OCI-M2 (cell line): ENCODE results near the gene SERPINA1.
"Not testable (repeated sequence)": the region's sequence is repeated elsewhere in the genome, so short reads cannot be mapped to it uniquely, and the experiment has no call there.

Source experiments
- DNase-seq: peaks from one replicate; lab custom pipeline; 2025; ENCODE audit not compliant: unreplicated experiment; lab: John Stamatoyannopoulos, UW

SERPINA1 gene

GRCh38 chr14:94349276-94349675 lies 39.1 kb downstream of the SERPINA1 start:
- no peak for DNase-seq

DNA sequence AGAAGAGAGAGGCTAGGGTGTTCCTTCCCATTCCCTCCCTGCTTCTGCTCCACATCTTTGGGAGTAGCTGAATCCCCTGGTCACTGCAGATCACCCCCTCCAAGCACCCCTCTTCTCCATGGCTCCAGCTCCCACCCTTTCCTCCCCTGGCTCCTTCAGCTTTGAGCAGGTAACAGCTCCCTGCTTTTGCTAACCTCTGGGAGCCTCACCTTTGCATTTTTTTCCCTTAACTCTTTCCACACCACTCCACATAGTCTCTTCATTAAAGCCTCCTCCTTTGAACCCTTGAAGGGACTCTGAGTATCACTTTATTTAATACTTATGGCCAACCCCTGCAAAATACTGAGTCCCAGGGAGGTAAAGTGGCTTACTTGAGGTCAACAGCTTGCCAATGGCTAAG lies 39.6 kb downstream of the SERPINA1 start:
- DNase-seq: no peak

GRCh38 chr14:94346841-94347240 lies 41.6 kb downstream of the SERPINA1 start:
- DNase-seq: no peak

DNA sequence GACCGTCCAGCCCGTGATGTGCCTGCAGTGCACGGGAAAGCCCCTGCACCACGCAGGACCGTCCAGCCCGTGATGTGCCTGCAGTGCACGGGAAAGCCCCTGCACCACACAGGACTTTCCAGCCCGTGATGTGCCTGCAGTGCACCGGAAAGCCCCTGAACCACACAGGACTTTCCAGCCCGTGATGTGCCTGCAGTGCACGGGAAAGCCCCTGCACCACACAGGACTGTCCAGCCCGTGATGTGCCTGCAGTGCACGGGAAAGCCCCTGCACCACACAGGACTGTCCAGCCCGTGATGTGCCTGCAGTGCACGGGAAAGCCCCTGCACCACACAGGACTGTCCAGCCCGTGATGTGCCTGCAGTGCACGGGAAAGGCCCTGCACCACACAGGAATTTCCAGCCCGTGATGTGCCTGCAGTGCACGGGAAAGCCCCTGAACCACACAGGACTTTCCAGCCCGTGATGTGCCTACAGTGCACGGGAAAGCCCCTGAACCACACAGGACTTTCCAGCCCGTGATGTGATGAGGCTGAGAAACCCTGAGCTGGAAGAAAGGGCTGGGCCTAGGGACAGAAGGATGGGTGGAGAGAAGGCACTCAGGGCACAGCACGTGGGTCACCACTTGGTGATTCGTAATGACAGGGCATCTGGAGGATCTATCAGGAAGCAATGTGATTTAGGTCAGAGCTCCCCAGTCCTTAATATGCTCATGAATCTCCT lies 42.2 kb downstream of the SERPINA1 start:
- not testable (repeated sequence) for DNase-seq

- DNase-seq: no peak
These were observed 42.9 kb downstream of the SERPINA1 start for GRCh38 chr14:94345344-94346064.

DNA sequence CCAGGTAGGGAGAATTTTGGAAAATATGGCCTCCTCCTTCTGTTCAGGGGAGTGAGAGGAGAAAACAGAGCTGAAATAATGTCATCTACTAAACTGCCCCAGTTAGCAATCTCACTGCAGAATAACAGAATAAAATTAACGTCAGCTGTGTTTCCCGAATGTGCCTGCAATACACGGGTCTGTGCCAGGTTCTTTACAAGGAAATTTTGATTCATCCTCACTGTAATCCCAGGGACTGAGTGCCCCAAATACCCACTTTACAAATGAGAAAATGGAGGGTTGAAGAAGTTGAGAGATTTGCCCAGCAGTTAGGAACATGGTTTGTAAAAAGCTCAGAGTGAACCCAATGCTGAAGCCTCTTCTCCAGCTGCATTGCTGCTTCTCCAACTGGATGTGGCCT lies 44.0 kb downstream of the SERPINA1 start:
- no peak for DNase-seq

DNA sequence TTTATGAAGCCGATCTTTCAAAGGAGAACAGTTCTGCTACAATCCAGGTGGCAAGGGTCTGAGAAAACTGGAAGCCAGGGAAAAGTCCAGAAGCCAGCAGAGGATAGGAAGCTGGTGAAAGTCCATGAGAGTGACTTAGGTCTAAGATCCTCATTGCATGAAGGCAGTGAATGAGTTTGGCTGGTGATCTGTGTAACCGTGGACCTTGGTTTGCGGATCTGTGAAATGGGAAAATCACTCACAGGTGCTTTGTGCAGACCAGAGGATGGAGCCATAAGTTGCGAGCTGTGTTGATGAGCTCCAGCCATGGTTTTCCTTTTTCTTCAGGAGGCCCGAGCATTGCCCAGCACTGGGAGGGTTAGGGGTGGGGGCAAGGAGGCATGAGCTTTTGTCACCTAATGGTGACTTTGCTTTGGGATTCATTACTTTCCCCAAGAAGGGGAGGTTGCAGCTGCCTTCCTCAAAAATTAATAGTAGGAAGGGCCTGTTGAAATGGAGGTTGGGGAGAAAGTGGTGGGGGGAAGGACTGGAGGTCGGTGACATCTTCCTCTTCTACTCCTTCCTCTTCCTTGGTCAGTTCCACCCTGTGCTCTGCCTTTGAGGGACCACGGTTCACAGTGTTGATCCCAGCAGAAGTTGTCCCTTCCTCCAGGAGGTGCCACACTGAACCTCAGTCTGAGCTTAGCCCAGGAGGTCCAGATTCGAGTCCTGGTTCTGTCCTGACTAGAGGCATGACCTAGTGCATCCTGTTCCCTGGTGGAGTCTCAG lies 45.0 kb downstream of the SERPINA1 start:
- DNase-seq: no peak

DNA sequence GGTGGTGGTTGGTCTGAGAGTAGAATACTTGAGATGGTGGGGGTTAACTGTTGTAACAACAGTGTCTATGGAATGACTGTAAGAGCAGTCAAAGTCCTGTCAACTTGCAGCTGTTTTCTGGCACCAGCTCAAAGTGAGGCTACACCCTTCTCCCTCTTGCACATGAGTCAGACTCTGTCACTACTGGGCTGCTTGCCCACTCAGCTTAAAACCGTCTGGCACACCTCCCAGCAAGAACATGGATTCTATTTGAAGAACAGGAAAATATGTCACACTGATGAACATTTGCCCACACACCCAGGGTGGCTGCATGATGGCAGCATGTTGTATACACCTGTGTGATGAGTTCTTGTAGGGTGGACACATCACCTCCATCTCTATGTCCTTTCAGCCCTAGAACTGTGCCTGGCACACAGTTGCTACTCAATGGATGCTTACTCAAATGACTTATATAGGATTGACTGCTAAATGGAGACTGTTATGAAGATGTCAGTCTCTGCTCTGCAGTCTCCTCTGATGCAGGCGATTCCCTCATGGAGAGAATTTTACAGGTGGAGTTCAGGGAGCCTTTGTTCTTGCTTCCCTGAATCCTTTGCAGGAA lies 46.0 kb downstream of the SERPINA1 start:
- no peak for DNase-seq

- no peak for DNase-seq
These were observed 46.6 kb downstream of the SERPINA1 start for GRCh38 chr14:94341656-94342333.

DNA sequence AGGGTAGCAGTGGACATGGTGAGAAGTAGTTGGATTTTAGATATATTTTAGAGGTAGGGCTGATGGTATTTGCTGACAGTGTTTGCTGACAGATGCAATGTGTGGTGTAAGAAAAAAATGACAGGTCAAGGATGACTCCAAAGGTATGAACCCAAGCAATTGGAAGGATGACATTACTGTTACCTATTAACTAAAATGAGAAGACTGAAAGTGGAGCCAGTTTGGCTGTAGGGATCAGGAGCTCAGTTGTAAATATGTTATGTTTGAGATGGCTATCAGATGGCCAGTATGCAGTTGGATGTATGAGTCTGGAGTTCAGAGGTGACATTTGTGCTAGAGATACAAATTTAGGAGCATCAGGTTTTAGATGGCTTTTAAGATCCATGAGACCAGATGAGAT lies 47.9 kb downstream of the SERPINA1 start:
- DNase-seq: no peak

- DNase-seq: no peak
These were observed 50.4 kb downstream of the SERPINA1 start for GRCh38 chr14:94338023-94338422.

DNA sequence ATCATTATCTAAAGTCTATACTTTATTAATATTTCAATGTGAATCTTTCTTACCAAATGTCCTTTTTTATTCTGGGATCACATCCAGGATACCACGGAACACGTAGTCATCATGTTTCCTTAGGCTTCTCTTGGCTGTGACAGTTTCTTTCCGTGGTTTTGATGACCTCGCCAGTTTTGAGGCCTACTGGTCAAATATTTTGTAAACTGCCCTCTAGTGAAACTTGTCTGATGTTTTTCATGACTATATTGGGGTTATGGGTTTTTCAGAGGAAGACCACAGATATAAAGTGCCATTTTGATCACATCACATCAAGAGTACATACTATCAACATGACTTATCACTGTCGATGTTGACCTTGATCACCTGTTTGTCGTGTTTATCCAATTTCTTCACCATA lies 51.1 kb downstream of the SERPINA1 start:
- no peak for DNase-seq

- no peak for DNase-seq
These were observed 53.5 kb downstream of the SERPINA1 start for GRCh38 chr14:94334872-94335271.

- DNase-seq: no peak
These were observed 55.8 kb downstream of the SERPINA1 start for GRCh38 chr14:94332587-94332986.

DNA sequence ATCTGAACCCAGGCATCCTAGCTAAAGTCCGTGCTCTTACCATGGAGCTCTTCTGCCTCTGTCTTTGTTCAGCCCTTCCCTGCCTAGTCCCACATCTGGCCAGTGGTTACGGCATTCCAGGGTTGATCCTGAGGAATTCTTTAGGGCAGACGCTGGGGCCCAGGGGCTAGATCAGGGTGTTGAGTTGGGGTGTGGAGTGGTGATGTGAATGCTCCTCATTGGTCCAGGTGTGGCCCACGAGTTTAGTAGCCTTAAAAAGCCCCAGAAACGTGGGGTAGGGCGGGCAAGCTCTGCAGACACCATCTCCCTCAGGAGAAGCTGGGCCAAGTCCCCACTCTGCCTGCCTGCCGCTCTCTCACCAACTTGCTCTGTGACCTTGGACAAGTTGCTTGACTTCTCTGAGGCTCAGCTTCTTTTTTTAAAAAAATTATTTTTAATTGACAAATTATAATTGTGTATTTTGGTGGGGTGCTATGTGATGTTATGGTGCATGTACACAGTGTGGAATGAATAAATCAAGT lies 56.3 kb downstream of the SERPINA1 start:
- no peak for DNase-seq

DNA sequence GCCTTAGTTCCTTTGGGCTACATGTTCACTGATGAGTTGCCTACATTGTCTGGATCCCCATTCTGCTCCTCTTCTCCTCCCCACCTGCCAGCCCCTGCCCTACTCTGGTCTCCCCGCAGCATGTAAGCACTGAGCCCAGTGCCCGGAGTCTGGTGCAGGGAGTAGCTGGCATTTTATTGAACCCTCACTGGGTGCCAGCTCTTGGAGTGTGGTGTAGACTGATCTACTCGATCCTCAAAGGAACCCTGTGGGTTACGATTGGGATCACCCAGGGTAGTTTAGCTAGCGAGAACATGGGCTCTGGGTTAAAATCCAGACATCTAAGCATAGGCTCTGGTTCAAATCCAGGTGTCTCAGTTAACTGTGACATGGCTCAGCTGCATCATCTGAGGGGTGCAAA lies 56.9 kb downstream of the SERPINA1 start:
- no peak for DNase-seq

DNA sequence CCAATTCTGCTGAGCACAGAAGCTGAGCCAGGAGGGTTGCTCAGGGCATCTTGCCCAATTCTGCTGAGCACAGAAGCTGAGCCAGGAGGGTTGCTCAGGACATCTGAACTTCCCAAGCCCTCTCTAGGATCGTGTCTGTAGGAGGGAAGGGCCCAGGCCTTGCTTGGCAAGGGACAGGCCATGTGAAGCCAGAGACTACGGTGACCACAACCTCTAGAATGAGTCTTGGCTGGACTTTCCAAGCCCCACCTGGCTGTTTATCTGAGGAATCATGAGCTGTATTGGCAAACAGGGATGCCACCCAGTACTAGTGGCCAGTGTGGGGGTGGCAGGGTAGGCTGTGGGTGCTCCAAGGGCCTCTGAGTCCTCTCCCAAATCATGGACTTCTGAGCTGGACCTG lies 57.5 kb downstream of the SERPINA1 start:
- no peak for DNase-seq

GRCh38 chr14:94330432-94330831 lies 58.0 kb downstream of the SERPINA1 start:
- no peak for DNase-seq

- no peak for DNase-seq
These were observed 58.5 kb downstream of the SERPINA1 start for GRCh38 chr14:94329857-94330256.

DNA sequence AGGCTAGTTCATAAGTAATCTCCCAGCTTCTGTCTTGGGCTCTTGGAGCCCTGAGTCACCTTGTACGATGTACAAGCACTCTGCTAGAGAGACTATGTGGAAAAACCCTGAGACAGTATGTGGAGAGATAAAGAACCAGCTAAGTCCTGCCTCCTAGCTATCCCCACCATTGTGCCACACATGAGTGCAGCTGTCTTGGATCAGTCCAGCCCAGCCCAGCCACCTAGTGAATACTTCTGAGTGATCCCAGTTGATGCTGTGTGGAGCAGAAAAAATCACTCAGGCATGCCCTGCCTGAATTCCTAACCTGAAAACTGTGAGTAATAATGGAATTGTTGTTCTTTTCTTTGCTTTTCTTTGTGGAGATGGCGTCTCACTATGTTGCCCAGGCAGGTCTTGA lies 60.2 kb downstream of the SERPINA1 start:
- DNase-seq: no peak
